Stimulated activated CD4-positive, alpha-beta T cell treated with anti-CD3 and anti-CD28 coated beads, TNF-alpha, amount 100 ng/mL, for 48 hours (primary cell): ENCODE measurements around the gene B3GAT2.

Experiments used
- DNase-seq, 3 donors: peaks; one replicate each; pipeline ENCODE4 v3.0.0-alpha.2; 2020; ENCODE audit warnings: low read depth in 3 of 3

Gene B3GAT2

GRCh38 chr6:70900047-70900446 is 56.8 kb downstream of the B3GAT2 start:
- DNase-seq, result no peak

GRCh38 chr6:70894001-70894400 is 62.9 kb downstream of the B3GAT2 start:
- no peak for DNase-seq

- DNase-seq, result no peak
Measured at GRCh38 chr6:70889270-70889669, 67.6 kb downstream of the B3GAT2 start.

- no peak for DNase-seq
Measured at GRCh38 chr6:70886661-70887060, 70.2 kb downstream of the B3GAT2 start.

GRCh38 chr6:70886071-70886470 is 70.8 kb downstream of the B3GAT2 start:
- DNase-seq, result no peak

GRCh38 chr6:70884074-70884983 is 72.5 kb downstream of the B3GAT2 start:
- DNase-seq, result peak; percentile 22 to 38 (median 36)

- DNase-seq, result no peak
Measured at GRCh38 chr6:70879496-70879895, 77.4 kb downstream of the B3GAT2 start.

- DNase-seq, result no peak
Measured at GRCh38 chr6:70874181-70874913, 82.5 kb downstream of the B3GAT2 start.

GRCh38 chr6:70872469-70872868 is 84.4 kb downstream of the B3GAT2 start:
- no peak for DNase-seq

GRCh38 chr6:70864401-70864800 is 92.5 kb downstream of the B3GAT2 start:
- no peak for DNase-seq

GRCh38 chr6:70863343-70863742 is 93.5 kb downstream of the B3GAT2 start:
- DNase-seq, result no peak

GRCh38 chr6:70860920-70861319 is 95.9 kb downstream of the B3GAT2 start:
- DNase-seq, result no peak

GRCh38 chr6:70860045-70860444 is 96.8 kb downstream of the B3GAT2 start:
- no peak for DNase-seq

GRCh38 chr6:70857387-70858077 is 99.3 kb downstream of the B3GAT2 start:
- DNase-seq, result no peak

GRCh38 chr6:70852667-70853246 is 104.1 kb downstream of the B3GAT2 start:
- no peak for DNase-seq

- no peak for DNase-seq
Measured at GRCh38 chr6:70849348-70850069, 107.4 kb downstream of the B3GAT2 start.

GRCh38 chr6:70847106-70848084 is 109.5 kb downstream of the B3GAT2 start:
- no peak for DNase-seq

- no peak for DNase-seq
Measured at GRCh38 chr6:70846207-70846835, 110.5 kb downstream of the B3GAT2 start.

- DNase-seq, result no peak
Measured at GRCh38 chr6:70844301-70844700, 112.6 kb downstream of the B3GAT2 start.
